IMR-90 (cell line): ENCODE data around the gene JMJD1C.

Experiments used
- BHLHE40 ChIP-seq: fragments of 150-350 bp; IDR thresholded peaks from 2 replicates; pipeline ENCODE4 v1.6.1; 2016; ENCODE audit warnings: mild to moderate bottlenecking, low read depth, low read length
- CHD1 ChIP-seq: IDR thresholded peaks from 2 replicates; pipeline ENCODE4 v1.6.1; 2012; ENCODE audit warnings: low read depth, low read length, improper control_type of control experiment
- FOS ChIP-seq: fragments of 150-350 bp; IDR thresholded peaks from 2 replicates; pipeline ENCODE4 v1.6.1; 2016; ENCODE audit warnings: low read depth, low read length
- NFE2L2 ChIP-seq: fragments of 150-350 bp; IDR thresholded peaks from 2 replicates; pipeline ENCODE4 v1.6.1; 2016; ENCODE audit warnings: low read depth, mild to moderate bottlenecking, low read length
- POLR2A ChIP-seq: IDR thresholded peaks from 2 replicates; pipeline ENCODE4 v1.6.1; 2012; ENCODE audit warnings: mild to moderate bottlenecking, low read depth, low read length
- RCOR1 ChIP-seq: IDR thresholded peaks from 2 replicates; pipeline ENCODE4 v1.6.1; 2012; ENCODE audit warnings: mild to moderate bottlenecking, low read length, improper control_type of control experiment; ENCODE audit not compliant: insufficient replicate concordance
- RFX5 ChIP-seq: IDR thresholded peaks from 2 replicates; pipeline ENCODE4 v1.8.0; 2012; ENCODE audit warnings: low read depth, mild to moderate bottlenecking, low read length, moderate library complexity
- SMC3 ChIP-seq: fragments of 150-350 bp; IDR thresholded peaks from 2 replicates; pipeline ENCODE4 v1.6.1; 2016; ENCODE audit warnings: low read depth, mild to moderate bottlenecking, antibody characterized with exemption, low read length, moderate library complexity
- TF ChIP-seq, protein P1 (sequence below): conservative IDR thresholded peaks from 2 replicates; pipeline ENCODE4 v1.5.1; 2012; ENCODE audit warnings: mild to moderate bottlenecking, low read depth, low read length, improper control_type of control experiment
- TF ChIP-seq, protein P2 (sequence below): fragments of 150-350 bp; IDR thresholded peaks from 2 replicates; pipeline ENCODE4 v1.6.1; 2016; ENCODE audit warnings: low read depth, mild to moderate bottlenecking, low read length, moderate library complexity, borderline replicate concordance
- TF ChIP-seq, protein P3 (sequence below): fragments of 150-350 bp; IDR thresholded peaks from 2 replicates; pipeline ENCODE4 v1.6.1; 2017; ENCODE audit warnings: mild to moderate bottlenecking, antibody characterized with exemption, low read length, low read depth

DNA sequence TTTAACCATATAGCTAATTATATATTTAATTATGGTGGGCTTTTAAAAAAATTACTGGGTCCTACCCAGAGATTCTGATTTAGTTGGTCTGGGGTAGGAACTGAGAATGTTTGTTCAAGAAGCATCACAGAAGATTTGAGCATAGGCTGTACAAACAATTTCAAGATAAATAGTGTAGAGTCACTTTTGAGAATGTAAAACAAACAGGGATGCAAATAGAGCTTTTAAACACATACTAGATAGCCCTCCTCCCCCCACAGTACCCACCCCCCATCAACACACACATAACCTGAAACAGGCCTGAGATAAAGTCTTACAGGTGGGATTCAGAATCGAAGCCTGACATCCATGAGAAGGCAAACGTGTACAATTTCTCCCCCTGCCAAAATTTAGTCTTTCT lies 39.8 kb upstream of the JMJD1C start:
- TF ChIP-seq SMC3, result no peak
- TF ChIP-seq, protein P1, sequence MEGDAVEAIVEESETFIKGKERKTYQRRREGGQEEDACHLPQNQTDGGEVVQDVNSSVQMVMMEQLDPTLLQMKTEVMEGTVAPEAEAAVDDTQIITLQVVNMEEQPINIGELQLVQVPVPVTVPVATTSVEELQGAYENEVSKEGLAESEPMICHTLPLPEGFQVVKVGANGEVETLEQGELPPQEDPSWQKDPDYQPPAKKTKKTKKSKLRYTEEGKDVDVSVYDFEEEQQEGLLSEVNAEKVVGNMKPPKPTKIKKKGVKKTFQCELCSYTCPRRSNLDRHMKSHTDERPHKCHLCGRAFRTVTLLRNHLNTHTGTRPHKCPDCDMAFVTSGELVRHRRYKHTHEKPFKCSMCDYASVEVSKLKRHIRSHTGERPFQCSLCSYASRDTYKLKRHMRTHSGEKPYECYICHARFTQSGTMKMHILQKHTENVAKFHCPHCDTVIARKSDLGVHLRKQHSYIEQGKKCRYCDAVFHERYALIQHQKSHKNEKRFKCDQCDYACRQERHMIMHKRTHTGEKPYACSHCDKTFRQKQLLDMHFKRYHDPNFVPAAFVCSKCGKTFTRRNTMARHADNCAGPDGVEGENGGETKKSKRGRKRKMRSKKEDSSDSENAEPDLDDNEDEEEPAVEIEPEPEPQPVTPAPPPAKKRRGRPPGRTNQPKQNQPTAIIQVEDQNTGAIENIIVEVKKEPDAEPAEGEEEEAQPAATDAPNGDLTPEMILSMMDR, result no peak
- TF ChIP-seq POLR2A, result no peak
- TF ChIP-seq FOS, result no peak
- no peak for TF ChIP-seq RFX5
- TF ChIP-seq BHLHE40, result no peak
- TF ChIP-seq, protein P2, sequence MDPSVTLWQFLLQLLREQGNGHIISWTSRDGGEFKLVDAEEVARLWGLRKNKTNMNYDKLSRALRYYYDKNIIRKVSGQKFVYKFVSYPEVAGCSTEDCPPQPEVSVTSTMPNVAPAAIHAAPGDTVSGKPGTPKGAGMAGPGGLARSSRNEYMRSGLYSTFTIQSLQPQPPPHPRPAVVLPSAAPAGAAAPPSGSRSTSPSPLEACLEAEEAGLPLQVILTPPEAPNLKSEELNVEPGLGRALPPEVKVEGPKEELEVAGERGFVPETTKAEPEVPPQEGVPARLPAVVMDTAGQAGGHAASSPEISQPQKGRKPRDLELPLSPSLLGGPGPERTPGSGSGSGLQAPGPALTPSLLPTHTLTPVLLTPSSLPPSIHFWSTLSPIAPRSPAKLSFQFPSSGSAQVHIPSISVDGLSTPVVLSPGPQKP, result no peak
- TF ChIP-seq NFE2L2, result no peak
- TF ChIP-seq CHD1, result no peak
- no peak for TF ChIP-seq RCOR1
- TF ChIP-seq, protein P3, sequence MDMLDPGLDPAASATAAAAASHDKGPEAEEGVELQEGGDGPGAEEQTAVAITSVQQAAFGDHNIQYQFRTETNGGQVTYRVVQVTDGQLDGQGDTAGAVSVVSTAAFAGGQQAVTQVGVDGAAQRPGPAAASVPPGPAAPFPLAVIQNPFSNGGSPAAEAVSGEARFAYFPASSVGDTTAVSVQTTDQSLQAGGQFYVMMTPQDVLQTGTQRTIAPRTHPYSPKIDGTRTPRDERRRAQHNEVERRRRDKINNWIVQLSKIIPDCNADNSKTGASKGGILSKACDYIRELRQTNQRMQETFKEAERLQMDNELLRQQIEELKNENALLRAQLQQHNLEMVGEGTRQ, result no peak
